Lung microvascular endothelial cell (primary cell): ENCODE data around the gene CXCL16. TPM values are rescaled to one million over a fixed set of nuclear protein-coding genes. Genes with fewer than 3 reads are reported as not detected.
"Not testable (repeated sequence)": the region's sequence is repeated elsewhere in the genome, so short reads cannot be mapped to it uniquely, and the experiment has no call there.

ENCODE experiments used
- DNase-seq, 2 donors: peaks; one replicate each; pipeline versions ENCODE4 v3.0.0 to v3.0.0-alpha.2; 2010; ENCODE audit warnings: low read depth in 2 of 2
- total RNA-seq: library from RNA; depleted of rRNA; stranded (reverse); fragments of >200 nt; gene quantifications from 2 replicates; pipeline ENCODE4 v1.2.1, GENCODE V29; 2014

The CXCL16 gene
- total RNA-seq, 1 donor from 2014 or later = 1.6 TPM

GRCh38 chr17:4699401-4700056, 40.2 kb downstream of the CXCL16 start:
- not testable (repeated sequence) for DNase-seq

- DNase-seq = no peak
Measured at GRCh38 chr17:4696437-4696805, 43.3 kb downstream of the CXCL16 start.

GRCh38 chr17:4693416-4693815, 46.3 kb downstream of the CXCL16 start:
- DNase-seq = no peak

- DNase-seq = no peak
Measured at GRCh38 chr17:4691686-4692085, 48.0 kb downstream of the CXCL16 start.

- no peak for DNase-seq
Measured at GRCh38 chr17:4690745-4691144, 49.0 kb downstream of the CXCL16 start.

GRCh38 chr17:4689872-4690271, 49.9 kb downstream of the CXCL16 start:
- DNase-seq = not testable (repeated sequence)

GRCh38 chr17:4683739-4684138, 56.0 kb downstream of the CXCL16 start:
- not testable (repeated sequence) for DNase-seq

Other genes with a start within 250 kb of the CXCL16 start
- 36.6 and 71.4 TPM in 2 replicates for gene SPNS2, start 241.0 kb downstream of the CXCL16 start, total RNA-seq
- 24.2 and 31.7 TPM in 2 replicates for gene MYBBP1A, start 184.5 kb downstream of the CXCL16 start, total RNA-seq
- gene GGT6, start 179.4 kb downstream of the CXCL16 start, total RNA-seq = not detected in 2 replicates
- not detected in 2 replicates for gene SMTNL2, start 155.4 kb downstream of the CXCL16 start, total RNA-seq
- not detected in 2 replicates for gene ALOX15, start 98.2 kb downstream of the CXCL16 start, total RNA-seq
- 7.6 and 9.1 TPM in 2 replicates for gene PELP1, start 35.8 kb downstream of the CXCL16 start, total RNA-seq
- gene ARRB2, start 29.3 kb downstream of the CXCL16 start, total RNA-seq = 4.2 and 4.8 TPM in 2 replicates
- gene MED11, start 8.5 kb downstream of the CXCL16 start, total RNA-seq = 9.2 and 11.1 TPM in 2 replicates
- under 0.01 TPM in 1 of 2 replicates, not detected in the other for gene ZMYND15, start 95 bp downstream of the CXCL16 start, total RNA-seq
- gene TM4SF5, start 32.0 kb upstream of the CXCL16 start, total RNA-seq = not detected in 2 replicates
- 0.22 TPM in 1 of 2 replicates, not detected in the other for gene VMO1, start 46.4 kb upstream of the CXCL16 start, total RNA-seq
- not detected in 2 replicates for gene GLTPD2, start 49.0 kb upstream of the CXCL16 start, total RNA-seq
- gene PSMB6, start 56.2 kb upstream of the CXCL16 start, total RNA-seq = 182 and 183 TPM in 2 replicates
- gene PLD2, start 67.2 kb upstream of the CXCL16 start, total RNA-seq = 23.8 TPM in 2 replicates
- gene MINK1, start 93.4 kb upstream of the CXCL16 start, total RNA-seq = 17.9 and 26.0 TPM in 2 replicates
- gene C17orf107, start 159.6 kb upstream of the CXCL16 start, total RNA-seq = 0.44 and 1.6 TPM in 2 replicates
- 0.65 and 1.4 TPM in 2 replicates for gene CHRNE, start 163.2 kb upstream of the CXCL16 start, total RNA-seq
- not detected in 2 replicates for gene GP1BA, start 192.3 kb upstream of the CXCL16 start, total RNA-seq
- gene SLC25A11, start 200.1 kb upstream of the CXCL16 start, total RNA-seq = 38.4 and 57.3 TPM in 2 replicates
- 13.5 and 23.2 TPM in 2 replicates for gene RNF167, start 200.3 kb upstream of the CXCL16 start, total RNA-seq
- gene PFN1, start 208.6 kb upstream of the CXCL16 start, total RNA-seq = 280 and 359 TPM in 2 replicates
- gene ENO3, start 211.2 kb upstream of the CXCL16 start, total RNA-seq = 1.1 and 2.6 TPM in 2 replicates
- gene SPAG7, start 227.9 kb upstream of the CXCL16 start, total RNA-seq = 47.3 and 51.2 TPM in 2 replicates
- 2.6 and 7.9 TPM in 2 replicates for gene CAMTA2, start 247.7 kb upstream of the CXCL16 start, total RNA-seq